Spleen (tissue), 7 donors: Measurements from ENCODE around the gene SUPT3H.

Experiments
- CTCF ChIP-seq, 11 experiments: fragments of 200-600 bp in 7 of 11; fragments of 450-650 bp in 4 of 11; sonication (generic) in 4 of 11; IDR thresholded peaks in 8 of 11; conservative IDR thresholded peaks in 3 of 11; 1 replicate in 7 of 11; 2 replicates in 4 of 11; pipeline versions ENCODE4 v1.4.0 to v1.8.0; 2016 to 2021; ENCODE audit warnings: antibody characterized with exemption in 11 of 11, inconsistent platforms in 4 of 11, mild to moderate bottlenecking in 1 of 11
- POLR2A ChIP-seq, 3 donors: fragments of 450-650 bp; IDR thresholded peaks; one replicate each; pipeline ENCODE4 v1.5.1; 2017; ENCODE audit warnings: antibody characterized with exemption in 3 of 3, mild to moderate bottlenecking in 1 of 3
- POLR2AphosphoS5 ChIP-seq, 3 donors: sonication (generic); formaldehyde crosslinking; IDR thresholded peaks; one replicate each; pipeline ENCODE4 v1.5.1; 2017; ENCODE audit warnings: antibody characterized with exemption in 3 of 3
- donor health status: DM: no; HTN: no; CAD: no; lungs with moderate emphysema.
- donor health status: DM: no; HTN: no; CAD: no.
- donor health status: DM: no; HTN: no; CAD: no.

DNA sequence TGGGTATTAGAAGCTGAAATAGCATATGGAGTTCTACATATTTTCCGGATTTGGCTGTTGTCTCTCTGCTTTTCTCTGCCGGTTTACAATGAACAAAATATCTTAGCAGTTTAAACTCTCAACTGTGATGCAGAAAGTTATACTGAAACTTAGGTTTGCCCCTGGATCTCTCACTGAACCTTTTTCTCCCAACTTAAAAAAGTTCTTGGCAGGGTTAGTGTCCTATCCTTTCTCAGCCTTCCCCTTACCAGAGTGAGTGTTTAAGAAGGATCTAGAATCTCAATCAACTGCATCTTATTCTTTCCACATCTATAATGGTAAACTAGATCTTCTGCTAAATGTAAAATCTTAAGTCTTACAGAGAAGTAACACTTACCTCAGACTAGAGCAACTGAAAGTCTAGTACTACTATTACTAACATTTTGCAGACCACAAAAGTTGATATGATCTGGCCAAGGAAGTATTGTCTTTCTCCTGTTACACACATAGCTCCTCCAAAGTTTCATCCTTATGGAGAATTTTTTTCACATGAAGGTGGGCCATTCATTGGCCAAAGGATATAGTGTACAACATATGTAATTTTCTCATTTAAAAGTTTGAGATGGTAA, 441.9 kb downstream of the SUPT3H start:
- TF ChIP-seq CTCF (IDR thresholded peaks at IDR 0.05 in 8 of 11, conservative IDR thresholded peaks at IDR 0.05 in 3 of 11) (no peak), POLR2A (IDR thresholded peaks at IDR 0.05) (no peak), POLR2AphosphoS5 (IDR thresholded peaks at IDR 0.05) (no peak)
